Measurements from ENCODE around the gene NPHP4. TPM values are rescaled to one million over a fixed set of nuclear protein-coding genes. Genes with fewer than 3 reads are reported as not detected.
"Not testable (repeated sequence)": the region's sequence is repeated elsewhere in the genome, so short reads cannot be mapped to it uniquely, and the experiment has no call there.

NPHP4 gene
- total RNA-seq, 2 donors from 2014 or later = 11.4 to 32.2 TPM

DNA sequence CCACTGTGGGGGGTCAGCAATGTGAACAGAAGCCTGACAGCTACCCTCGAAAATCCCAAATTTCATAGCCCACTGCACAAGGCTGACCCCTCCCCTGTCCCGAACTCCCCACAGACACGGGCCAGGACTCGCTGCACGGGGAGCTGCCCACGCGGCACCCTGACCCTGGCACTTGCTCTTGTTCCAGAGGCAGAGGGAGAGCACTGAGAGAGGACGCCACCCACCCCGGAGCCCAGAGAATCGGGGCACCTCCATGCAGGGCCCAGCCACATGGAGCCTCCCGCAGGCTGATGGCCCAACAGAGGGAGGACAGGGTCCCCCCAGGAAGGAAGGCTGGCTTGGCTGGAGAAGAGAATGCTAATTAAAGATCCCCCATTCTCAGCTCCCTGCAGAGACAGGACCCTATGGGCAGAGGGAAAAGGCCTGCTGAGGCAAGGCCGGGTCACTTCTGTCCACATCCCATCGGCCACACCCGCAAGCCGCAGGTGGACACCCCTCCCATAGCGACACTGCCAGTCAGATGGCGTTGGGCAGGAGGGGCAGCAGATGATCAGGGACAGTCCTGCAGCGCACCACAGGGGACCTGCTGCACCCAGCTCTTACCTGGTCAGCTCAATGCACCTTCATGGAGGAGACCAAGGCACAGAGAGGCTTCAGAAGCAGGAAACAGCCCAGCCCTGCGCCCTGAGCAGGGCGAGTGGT lies 136.9 kb downstream of the NPHP4 start:
- H3K4me1 ChIP-seq (replicated peaks) = no peaks in the 10 kb centered on the region
- H3K36me3 ChIP-seq = no peaks in the 10 kb centered on the region
- no peak overlapping the region for H3K4me3 ChIP-seq
- H3K9me3 ChIP-seq = no peaks in the 10 kb centered on the region
- 90% methylated on average over 20 of the region's 20 CpGs for WGBS
- H3K27me3 ChIP-seq (replicated peaks; ENCODE audit: insufficient read depth) = no peaks in the 10 kb centered on the region
- TF ChIP-seq, protein P1, sequence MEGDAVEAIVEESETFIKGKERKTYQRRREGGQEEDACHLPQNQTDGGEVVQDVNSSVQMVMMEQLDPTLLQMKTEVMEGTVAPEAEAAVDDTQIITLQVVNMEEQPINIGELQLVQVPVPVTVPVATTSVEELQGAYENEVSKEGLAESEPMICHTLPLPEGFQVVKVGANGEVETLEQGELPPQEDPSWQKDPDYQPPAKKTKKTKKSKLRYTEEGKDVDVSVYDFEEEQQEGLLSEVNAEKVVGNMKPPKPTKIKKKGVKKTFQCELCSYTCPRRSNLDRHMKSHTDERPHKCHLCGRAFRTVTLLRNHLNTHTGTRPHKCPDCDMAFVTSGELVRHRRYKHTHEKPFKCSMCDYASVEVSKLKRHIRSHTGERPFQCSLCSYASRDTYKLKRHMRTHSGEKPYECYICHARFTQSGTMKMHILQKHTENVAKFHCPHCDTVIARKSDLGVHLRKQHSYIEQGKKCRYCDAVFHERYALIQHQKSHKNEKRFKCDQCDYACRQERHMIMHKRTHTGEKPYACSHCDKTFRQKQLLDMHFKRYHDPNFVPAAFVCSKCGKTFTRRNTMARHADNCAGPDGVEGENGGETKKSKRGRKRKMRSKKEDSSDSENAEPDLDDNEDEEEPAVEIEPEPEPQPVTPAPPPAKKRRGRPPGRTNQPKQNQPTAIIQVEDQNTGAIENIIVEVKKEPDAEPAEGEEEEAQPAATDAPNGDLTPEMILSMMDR (IDR thresholded peaks at IDR 0.05) = no peak
- no peak for TF ChIP-seq POLR2AphosphoS5 (IDR thresholded peaks at IDR 0.05)
- no peak for DNase-seq (ENCODE audit: low spot score)
- intact Hi-C loops (cut with DNase I) = no loop called here
- H3K27ac ChIP-seq = no peak overlapping the region

DNA sequence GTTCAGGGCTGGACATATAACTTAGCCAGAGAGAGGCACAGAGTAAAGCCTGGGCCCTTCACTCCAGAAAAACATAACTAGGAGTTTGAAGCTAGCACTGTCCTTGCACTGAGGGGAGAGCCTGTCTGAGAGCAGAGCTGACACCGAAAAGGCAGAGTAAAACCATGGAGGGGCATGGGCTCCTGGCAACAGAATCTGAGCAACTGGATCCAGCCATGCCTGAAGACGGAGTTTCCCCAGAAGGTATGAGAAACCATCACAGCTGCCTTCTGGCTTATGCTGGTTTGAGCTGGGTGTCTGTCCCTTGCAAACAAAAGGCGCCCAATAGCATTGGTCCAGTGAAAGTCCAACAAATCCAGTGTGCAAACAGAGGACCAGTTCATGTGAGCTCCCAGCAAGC lies 137.5 kb downstream of the NPHP4 start:
- intact Hi-C loops (cut with DNase I) = no loop called here
- Histone ChIP-seq H3K9me3 (no peaks in the 10 kb centered on the region), H3K36me3 (no peaks in the 10 kb centered on the region), H3K4me1 (replicated peaks) (no peaks in the 10 kb centered on the region), H3K4me3 (no peak overlapping the region), H3K27me3 (replicated peaks; ENCODE audit: insufficient read depth) (no peaks in the 10 kb centered on the region), H3K27ac (no peak overlapping the region)
- TF ChIP-seq POLR2AphosphoS5 (IDR thresholded peaks at IDR 0.05) (no peak), POLR2A (IDR thresholded peaks at IDR 0.05) (no peak)
- TF ChIP-seq, protein P1 (IDR thresholded peaks at IDR 0.05) = no peak
- DNase-seq (ENCODE audit: low spot score) = no peak
- WGBS = 93% methylated on average over 3 of the region's 3 CpGs

DNA sequence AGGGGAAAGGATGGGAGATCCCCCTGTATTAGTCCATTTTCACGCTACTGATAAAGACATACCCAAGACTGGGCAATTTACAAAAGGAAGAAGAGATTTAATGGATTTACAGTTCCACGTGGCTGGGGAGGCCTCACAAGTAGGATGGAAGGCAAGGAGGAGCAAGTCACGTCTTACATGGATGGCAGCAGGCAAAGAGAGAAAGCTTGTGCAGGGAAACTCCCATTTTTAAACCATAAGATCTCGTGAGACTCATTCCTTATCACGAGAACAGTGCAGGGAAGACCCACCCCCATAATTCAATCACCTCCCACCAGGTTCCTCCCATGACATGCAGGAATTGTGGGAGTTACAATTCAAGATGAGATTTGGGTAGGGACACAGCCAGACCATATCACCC lies 138.4 kb downstream of the NPHP4 start:
- H3K4me3 ChIP-seq; H3K36me3 ChIP-seq; H3K27me3 ChIP-seq (replicated peaks; ENCODE audit: insufficient read depth); intact Hi-C loops (cut with DNase I); H3K4me1 ChIP-seq (replicated peaks); H3K27ac ChIP-seq; DNase-seq (ENCODE audit: low spot score); H3K9me3 ChIP-seq: not testable (repeated sequence)
- WGBS = 79% methylated on average over 5 of the region's 5 CpGs

DNA sequence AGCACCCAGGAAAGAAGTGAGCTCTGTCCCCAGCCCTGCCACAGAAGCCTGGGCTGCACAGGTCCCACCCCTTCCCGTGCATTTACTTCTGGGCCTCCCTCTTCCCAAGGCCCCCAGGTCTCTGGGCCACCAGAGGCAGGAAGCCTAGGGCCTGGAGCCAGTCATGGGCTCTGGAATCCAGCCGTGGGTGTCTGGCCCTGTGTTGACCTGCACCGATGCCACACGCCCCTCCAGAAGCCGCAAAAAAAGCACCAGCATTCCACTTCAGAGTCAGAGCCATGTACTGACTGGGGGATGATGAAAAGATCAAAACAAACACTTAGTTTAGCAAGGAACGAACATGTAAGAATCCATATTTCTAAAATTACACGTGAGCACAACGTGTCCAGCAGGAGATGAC lies 141.7 kb downstream of the NPHP4 start:
- Histone ChIP-seq H3K27ac (no peak overlapping the region), H3K4me3 (no peak overlapping the region), H3K9me3 (no peaks in the 10 kb centered on the region), H3K4me1 (replicated peaks) (no peaks in the 10 kb centered on the region), H3K27me3 (replicated peaks; ENCODE audit: insufficient read depth) (peaks cover 9% of the 10 kb centered on the region), H3K36me3 (no peaks in the 10 kb centered on the region)
- no peak for DNase-seq (ENCODE audit: low spot score)
- no peak for TF ChIP-seq POLR2A (IDR thresholded peaks at IDR 0.05)
- TF ChIP-seq, protein P1 (IDR thresholded peaks at IDR 0.05) = no peak
- no peak for TF ChIP-seq POLR2AphosphoS5 (IDR thresholded peaks at IDR 0.05)
- intact Hi-C loops (cut with DNase I) = no loop called here
- WGBS = 32% methylated on average over 8 of the region's 8 CpGs

DNA sequence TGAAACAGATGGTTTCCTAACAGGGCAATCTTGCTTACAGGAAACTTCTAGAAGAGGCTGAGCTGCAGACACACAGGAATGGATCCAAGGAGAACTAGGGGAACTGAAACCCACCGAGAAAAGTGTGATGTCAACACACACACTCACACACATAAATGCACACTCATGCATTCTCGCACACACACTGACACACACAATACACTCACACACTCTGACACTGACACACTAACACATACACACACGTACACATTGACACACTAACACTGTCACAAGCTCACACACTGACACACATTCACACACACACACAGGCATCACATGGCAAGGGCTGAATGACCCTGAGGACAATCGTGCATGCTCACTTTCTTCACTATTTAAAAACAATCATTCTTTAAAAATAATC lies 142.7 kb downstream of the NPHP4 start:
- no peak for TF ChIP-seq POLR2AphosphoS5 (IDR thresholded peaks at IDR 0.05)
- TF ChIP-seq POLR2A (IDR thresholded peaks at IDR 0.05) = no peak
- no peaks in the 10 kb centered on the region for H3K36me3 ChIP-seq
- DNase-seq (ENCODE audit: low spot score) = no peak
- H3K9me3 ChIP-seq = no peaks in the 10 kb centered on the region
- WGBS = 81% methylated on average over 4 of the region's 4 CpGs
- intact Hi-C loops (cut with DNase I) = no loop called here
- H3K27me3 ChIP-seq (replicated peaks; ENCODE audit: insufficient read depth) = peaks cover 9% of the 10 kb centered on the region
- H3K4me3 ChIP-seq = no peak overlapping the region
- no peaks in the 10 kb centered on the region for H3K4me1 ChIP-seq (replicated peaks)
- no peak overlapping the region for H3K27ac ChIP-seq

DNA sequence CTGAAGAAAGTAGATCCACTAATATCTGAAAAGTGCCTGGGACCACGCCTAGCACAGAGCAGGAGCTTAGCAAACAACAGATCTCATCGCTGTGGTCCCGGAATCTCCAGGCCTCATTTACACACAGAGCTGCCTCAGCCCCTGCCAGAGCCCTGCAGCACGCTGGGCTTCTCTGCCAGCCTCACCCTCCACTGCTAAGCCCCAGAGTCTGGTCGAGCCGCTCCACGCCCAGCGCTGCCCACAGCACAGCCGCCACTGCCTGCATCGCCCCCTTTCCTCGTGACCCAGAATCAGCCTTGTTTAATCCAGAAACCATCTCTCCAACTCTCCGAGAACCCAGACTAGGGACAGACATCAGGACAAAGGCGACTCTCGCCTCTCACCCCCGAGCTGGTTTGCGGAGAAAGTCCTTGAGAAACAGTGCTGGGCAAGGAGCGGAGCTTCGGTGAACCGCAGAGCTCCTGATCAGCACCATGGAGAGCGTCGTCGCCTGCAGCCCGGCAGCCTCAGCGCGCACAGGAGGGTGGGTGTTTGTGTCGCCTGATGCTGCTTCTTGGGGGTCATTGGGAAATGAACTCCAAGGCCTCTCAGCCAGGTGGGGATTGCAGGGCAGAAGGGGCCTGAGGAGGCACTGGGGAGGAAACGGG lies 145.1 kb downstream of the NPHP4 start:
- Histone ChIP-seq H3K36me3 (no peaks in the 10 kb centered on the region), H3K27me3 (replicated peaks; ENCODE audit: insufficient read depth) (peaks cover 9% of the 10 kb centered on the region), H3K4me3 (no peak overlapping the region), H3K4me1 (replicated peaks) (no peaks in the 10 kb centered on the region), H3K27ac (no peak overlapping the region), H3K9me3 (no peaks in the 10 kb centered on the region)
- TF ChIP-seq POLR2A (IDR thresholded peaks at IDR 0.05) (no peak), POLR2AphosphoS5 (IDR thresholded peaks at IDR 0.05) (no peak)
- TF ChIP-seq, protein P1 (IDR thresholded peaks at IDR 0.05) = no peak
- WGBS = 29% methylated on average over 27 of the region's 27 CpGs
- DNase-seq (ENCODE audit: low spot score) = no peak
- intact Hi-C loops (cut with DNase I) = no loop called here
